ENCODE measurements around the gene C17orf58.

C17orf58 gene

DNA sequence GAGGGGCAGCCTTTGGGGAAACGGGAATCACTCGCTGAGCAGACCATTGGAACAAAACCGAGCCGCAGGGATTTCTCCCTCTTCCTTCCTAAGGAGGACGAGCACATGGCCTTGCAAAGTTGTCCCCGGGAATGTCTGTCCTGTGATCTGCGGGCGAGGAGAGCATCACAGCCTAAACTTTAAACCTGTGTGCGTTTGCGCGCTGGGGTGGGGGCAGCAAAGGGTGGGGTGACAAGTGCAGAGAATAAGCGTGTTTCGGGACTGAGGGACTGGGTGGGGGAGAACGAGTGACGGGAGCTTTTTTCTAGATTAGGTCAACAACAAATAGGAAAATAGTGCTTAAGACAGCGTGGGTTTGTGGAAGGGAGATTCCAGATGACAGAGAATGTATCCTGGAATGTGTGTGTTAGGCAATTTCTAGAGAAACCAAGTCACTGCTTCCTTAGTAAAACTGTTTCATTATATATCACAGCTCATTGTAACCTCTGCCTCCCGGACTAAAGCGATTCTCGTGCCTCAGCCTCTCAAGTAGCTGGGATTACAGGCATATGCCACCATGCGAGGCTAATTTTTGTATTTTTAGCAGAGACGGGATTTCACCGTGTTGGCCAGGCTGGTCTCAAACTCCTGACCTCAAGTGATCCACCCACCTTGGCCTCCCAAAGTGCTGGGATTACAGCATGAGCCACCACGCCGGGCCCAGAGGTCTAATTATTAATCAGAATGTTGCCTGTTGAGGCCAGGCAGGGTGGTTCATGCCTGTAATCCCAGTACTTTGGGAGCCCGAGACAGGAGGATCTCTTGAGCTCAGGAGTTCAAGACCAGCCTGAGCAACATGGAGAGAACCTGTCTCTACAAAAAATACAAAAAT lies at the start of gene C17orf58:
Gene C17orf58, minus strand, starts transcription at position 169 of the 871 bp plus-strand sequence. CDS start 271 bp downstream, outside the sequence.
- peak within 1 kb of the TSS; percentile 55 for H3K4me3 ChIP-seq (ENCODE audit: low read depth, low read length)

DNA sequence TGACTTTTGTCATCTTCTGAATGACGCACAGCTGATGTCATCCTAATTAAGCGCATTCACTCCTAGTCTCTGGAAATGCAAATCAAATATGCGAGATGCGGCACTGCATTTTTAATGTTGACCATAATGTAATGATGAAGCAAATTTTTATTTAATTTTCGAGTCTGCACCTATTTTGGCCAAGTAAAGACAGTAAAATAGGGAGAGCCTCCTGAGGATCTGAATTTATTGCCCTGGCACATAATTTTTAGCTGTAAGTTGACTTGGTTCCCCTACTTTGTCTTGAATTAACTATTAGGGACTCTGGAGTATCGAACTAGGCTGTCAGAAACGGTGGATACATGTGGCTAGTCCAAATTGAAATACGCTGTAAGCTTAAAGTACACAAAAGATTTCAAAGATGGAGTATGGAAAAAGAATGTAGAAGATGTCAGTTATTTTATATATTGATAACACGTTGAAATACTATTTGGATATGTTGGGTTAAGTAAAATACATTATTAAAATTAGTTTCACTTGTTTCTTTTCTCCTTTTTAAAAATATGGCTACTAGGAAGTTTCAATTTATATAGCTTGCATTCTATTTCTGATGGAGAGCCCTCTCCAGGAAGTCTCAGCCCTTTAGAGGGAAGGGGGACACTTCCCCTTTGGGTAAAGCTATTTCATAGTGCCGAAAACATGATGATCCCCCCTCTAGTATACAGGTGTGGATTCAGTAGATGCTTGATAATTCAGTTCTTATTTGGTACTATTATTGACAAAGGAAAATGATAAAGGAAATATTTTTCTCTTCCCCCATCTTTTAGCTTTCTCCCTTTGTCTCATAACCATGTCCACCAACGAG lies 40.3 kb upstream of the C17orf58 start:
- TF ChIP-seq CTCF (IDR thresholded peaks at IDR 0.05; ENCODE audit: low read depth, low read length): no peak

DNA sequence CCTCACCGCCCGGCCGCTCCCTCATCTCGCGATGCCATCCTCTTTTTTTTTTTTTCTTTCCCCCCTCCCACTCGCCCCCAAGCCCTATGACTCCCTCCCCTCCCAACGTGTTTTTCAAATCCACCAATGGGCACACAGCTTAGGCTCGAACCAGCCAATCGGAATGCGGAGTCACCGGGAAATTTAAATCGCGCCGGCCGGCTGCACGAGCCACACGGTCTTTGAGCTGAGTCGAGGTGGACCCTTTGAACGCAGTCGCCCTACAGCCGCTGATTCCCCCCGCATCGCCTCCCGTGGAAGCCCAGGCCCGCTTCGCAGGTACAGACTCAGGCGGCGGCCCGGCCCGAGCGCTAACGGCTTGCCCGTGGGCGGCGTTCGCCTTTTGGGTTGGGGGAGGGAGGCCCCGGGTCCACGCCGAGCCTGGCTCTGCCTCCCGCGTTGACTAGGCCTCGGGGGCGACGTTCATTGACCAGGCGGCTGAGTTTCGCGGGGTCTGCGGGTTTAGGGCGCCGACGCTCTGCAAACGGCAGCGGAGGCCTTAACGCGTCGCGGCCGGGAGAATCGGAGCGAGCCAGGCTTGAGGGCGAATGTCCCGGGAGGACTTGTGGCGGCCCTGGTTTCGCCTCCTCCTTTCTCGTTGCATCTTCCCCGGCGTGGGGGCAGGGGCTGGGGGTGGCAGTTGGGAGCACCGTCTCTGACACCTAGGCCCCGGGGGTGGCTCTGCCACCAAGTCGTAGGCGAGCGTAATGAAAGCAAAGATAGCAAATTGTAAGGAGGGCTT lies 39.4 kb upstream of the C17orf58 start, which contains the start of gene KPNA2:
Gene KPNA2, plus strand, starts transcription at position 213 of the 781 bp plus-strand sequence. CDS start 1,398 bp downstream, outside the sequence.
- TF ChIP-seq CTCF (IDR thresholded peaks at IDR 0.05; ENCODE audit: low read depth, low read length): no peak
- H3K4me3 ChIP-seq (ENCODE audit: low read depth, low read length): peak within 1 kb of the TSS; percentile 95

More for the DNA sequence above, 40.3 kb upstream of the C17orf58 start:
- H3K4me3 ChIP-seq (ENCODE audit: low read depth, low read length): peak overlapping the region; percentile 95

DNA sequence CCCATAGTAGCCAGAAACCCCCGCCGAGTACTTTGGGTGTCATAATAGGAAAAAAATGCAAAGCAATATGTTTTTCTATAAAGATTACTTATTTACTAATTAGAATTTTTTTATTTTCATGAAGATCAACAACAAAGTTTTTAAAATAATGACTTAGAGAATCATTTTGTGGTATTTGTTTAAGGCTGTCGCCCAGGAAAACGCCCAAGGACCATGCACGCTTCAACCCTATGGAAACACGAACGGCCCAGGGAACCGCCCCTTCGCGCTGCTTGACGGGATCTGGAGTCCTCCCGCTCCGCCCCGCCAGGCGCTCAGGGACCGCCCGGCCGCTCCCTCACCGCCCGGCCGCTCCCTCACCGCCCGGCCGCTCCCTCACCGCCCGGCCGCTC lies 38.9 kb upstream of the C17orf58 start:
- 0 out of 2 replicates have a peak overlapping the region, but pooled peaks have one; percentile 7 for H3K4me3 ChIP-seq (ENCODE audit: low read depth, low read length)
- TF ChIP-seq CTCF (IDR thresholded peaks at IDR 0.05; ENCODE audit: low read depth, low read length): no peak

GRCh38 chr17:68034452-68034776 lies 38.1 kb upstream of the C17orf58 start:
- H3K4me3 ChIP-seq (ENCODE audit: low read depth, low read length): no peak overlapping the region
- no peak for TF ChIP-seq CTCF (IDR thresholded peaks at IDR 0.05; ENCODE audit: low read depth, low read length)

DNA sequence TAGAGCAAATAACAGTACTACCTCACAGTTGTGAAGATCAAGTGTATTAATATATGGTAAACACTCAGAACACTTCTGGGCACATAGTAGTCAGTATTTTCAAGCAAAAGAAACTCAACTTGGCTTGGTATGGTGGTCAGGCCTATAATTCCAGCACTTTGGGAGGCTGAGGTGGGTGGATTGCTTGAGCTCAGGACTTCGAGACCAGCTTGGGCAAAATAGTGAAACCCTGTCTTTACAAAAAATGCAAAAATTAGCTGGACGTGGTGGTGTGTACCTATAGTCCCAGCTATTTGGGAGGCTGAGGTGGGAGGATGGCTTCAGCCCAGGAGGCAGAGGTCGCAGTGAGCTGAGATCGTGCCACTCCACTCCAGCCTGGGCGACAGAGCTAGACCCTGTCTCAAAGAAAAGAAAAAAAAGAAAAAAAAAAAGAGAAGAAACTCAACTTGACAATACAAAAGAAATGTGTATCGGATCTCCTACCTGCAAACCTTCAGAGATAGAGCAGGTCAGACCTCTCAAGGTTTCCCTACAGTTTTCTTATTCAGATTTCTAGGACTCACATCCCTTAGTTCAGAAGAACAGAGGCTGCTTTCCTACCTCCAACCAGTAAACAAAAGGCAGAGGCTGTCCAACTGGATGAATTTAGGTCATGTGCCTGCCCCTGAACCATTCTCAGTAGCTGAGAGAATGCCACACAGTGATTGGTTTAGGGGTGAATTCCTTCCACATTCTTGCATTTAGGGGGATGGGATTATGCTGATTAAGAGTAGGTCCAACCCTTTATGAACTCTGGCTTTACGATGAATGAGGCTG lies 37.6 kb upstream of the C17orf58 start:
- no peak for TF ChIP-seq CTCF (IDR thresholded peaks at IDR 0.05; ENCODE audit: low read depth, low read length)
- no peak overlapping the region for H3K4me3 ChIP-seq (ENCODE audit: low read depth, low read length)

All from WI38 (cell line).